CD4-positive, alpha-beta T cell treated with Interleukin-6 at 100 ng/mL for 8 hours (primary cell): ENCODE results near the gene DDHD1.

Experiments
- DNase-seq: peaks from one replicate; pipeline ENCODE4 v3.0.0-alpha.2; 2020; ENCODE audit warnings: mixed read lengths, low spot score

Gene DDHD1

DNA sequence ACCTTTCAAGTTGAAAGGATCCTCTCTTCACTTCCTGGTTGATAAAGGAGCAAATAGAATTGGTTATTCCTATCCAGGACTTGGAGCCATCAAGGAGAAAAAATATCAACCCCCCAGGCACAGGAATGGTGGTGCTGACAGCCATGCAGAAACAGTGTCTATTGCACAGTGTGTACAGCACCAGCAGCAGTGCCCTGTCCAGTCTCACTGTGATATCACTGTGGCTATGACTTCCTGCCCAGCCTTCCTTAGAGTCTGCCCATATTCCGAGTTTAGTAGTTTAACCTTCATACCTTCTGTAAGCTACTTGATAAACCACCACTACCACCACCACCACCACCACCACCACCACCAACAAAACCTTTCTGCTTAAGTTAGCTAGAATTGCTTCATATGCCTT is 157.1 kb downstream of the DDHD1 start:
- no peak for DNase-seq

DNA sequence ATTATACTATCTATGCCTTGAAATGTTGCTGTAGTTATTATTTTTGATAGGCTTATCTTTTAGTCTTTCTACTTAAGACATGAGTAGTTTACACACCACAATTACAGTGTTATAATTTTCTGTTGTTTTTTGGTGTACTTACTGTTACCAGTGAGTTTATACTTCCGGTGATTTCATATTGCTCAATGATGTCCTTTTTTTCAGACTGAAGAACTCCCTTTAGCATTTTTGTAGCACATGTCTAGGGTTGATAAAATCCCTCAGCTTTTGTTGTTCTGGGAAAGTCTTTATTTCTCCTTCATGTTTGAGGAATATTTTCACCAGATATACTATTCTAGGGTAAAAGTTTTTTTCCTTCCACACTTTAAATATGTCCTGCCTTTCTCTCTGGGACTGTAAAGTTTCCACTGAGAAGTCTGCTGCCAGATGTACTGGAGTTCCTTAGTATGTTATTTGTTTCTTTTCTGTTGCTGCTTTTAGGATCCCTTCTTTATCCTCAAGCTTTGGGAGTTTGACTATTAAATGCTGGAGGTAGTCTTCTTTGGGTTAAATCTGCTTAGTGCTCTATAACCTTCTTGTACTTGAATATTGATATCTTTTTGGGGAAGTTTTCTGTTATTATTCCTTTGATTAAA is 160.8 kb downstream of the DDHD1 start:
- no peak for DNase-seq

DNA sequence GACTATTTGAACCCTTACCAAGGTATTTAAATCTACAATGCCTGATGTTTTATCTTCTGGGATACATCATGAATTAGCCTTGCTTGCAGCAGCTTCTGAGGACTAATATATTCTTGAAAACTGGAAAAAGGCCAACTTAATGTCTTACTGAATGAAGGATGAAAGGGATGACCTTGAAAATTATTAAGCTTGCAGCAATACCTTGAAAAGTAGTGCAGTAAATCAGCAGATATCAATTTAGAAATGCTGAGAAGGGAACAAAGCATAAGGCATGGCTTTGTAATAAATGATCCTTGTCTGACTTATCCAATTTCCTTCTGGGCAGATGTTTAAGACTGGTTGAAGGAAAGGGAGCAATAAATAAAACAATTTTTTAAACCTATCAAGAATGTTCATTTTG is 165.0 kb downstream of the DDHD1 start:
- DNase-seq = no peak

DNA sequence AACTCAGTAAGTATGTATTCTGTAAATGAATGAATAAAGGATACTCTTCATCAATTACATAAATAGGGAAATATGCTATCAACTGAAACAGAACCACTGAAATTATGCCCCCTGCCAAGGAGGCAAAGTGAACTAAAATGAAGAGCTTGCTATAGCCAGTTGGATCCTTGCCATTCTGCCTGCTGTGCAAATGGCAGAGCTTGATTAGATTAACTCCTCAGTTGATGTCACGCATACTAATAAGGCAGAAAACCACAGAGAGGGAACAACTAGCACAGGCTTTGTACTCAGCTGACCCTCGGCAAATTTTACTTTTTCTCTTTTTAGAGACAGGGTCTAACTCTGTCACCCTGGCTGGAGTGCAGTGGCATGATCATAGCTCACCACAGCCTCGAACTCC is 165.6 kb downstream of the DDHD1 start:
- no peak for DNase-seq

DNA sequence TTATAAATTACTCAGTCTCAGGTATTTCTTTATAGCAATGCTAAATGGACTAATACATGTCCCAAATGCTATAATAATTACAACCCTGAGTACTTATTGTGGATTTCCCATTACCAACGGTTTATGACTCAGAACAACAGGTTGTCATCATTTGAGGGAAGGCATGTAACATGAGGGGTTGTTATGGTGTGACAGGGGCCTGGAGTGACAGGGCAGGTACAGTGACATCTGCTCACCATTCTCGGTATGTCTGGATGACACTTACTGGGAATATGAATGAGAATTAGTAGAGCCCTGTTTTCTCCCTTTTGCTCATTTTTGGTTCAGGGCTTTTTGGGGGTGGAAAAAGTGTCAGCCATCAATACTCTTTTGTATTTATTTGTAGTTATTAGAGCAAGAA is 166.1 kb downstream of the DDHD1 start:
- DNase-seq = no peak
